Smooth muscle cell (in vitro differentiated cells): ENCODE results near the gene RNF175. TPM values are rescaled to one million over a fixed set of nuclear protein-coding genes. Genes with fewer than 3 reads are reported as not detected.

Source experiments
- DNase-seq: peaks from one replicate; lab custom pipeline; 2025; ENCODE audit not compliant: unreplicated experiment; lab: John Stamatoyannopoulos, UW
- H2AFZ ChIP-seq: fragments of 200-600 bp; sonication (generic); 2 replicates; pipeline ENCODE4 v1.6.0; 2016; ENCODE audit warnings: antibody characterized with exemption, low read depth, mild to moderate bottlenecking
- H3F3A ChIP-seq: fragments of 200-600 bp; sonication (generic); 2 replicates; pipeline ENCODE4 v1.6.0; 2017; ENCODE audit warnings: antibody characterized with exemption, low read depth
- H3K27ac ChIP-seq: fragments of 200-600 bp; sonication (generic); 2 replicates; pipeline ENCODE4 v1.5.1; 2016; ENCODE audit warnings: low read depth, mild to moderate bottlenecking
- H3K27me3 ChIP-seq: fragments of 200-600 bp; sonication (generic); 2 replicates; pipeline ENCODE4 v1.6.1; 2016; ENCODE audit warnings: low read depth, mild to moderate bottlenecking
- H3K36me3 ChIP-seq: fragments of 200-600 bp; sonication (generic); 2 replicates; pipeline ENCODE4 v1.5.1; 2016; ENCODE audit warnings: low read depth
- H3K4me1 ChIP-seq: fragments of 200-600 bp; sonication (generic); 2 replicates; pipeline ENCODE4 v1.5.1; 2016; ENCODE audit warnings: low read depth
- H3K4me2 ChIP-seq: fragments of 200-600 bp; sonication (generic); 2 replicates; pipeline ENCODE4 v1.6.0; 2016; ENCODE audit warnings: mild to moderate bottlenecking
- H3K4me3 ChIP-seq: fragments of 200-600 bp; sonication (generic); 2 replicates; pipeline ENCODE4 v1.5.1; 2016; ENCODE audit warnings: mild to moderate bottlenecking
- H3K79me2 ChIP-seq: fragments of 200-600 bp; sonication (generic); 2 replicates; pipeline ENCODE4 v1.6.0; 2016; ENCODE audit warnings: low read depth, mild to moderate bottlenecking
- H3K9ac ChIP-seq: fragments of 200-600 bp; sonication (generic); 2 replicates; pipeline ENCODE4 v1.6.0; 2016; ENCODE audit warnings: low read depth
- H3K9me3 ChIP-seq: fragments of 200-600 bp; sonication (generic); replicated peaks from 2 replicates; pipeline ENCODE4 v1.5.1; 2016; ENCODE audit warnings: low read depth
- H4K20me1 ChIP-seq: fragments of 200-600 bp; sonication (generic); 2 replicates; pipeline ENCODE4 v1.6.0; 2016; ENCODE audit warnings: low read depth
- WGBS: methylation state at CpG from one replicate; pipeline ENCODE4 v1.1.7; 2016; ENCODE audit warnings: low lambda C conversion rate; 5-methylcytosine and 5-hydroxymethylcytosine counted together
- polyA plus RNA-seq: library from polyadenylated mRNA; unstranded; fragments of >200 nt; fragmentation: Nextera tagmentation; extraction: Ambion mirVana; gene quantifications from 2 replicates; pipeline ENCODE4 v1.2.1, GENCODE V29; 2016
- total RNA-seq: library from RNA; depleted of rRNA; stranded (reverse); fragments of >200 nt; gene quantifications from 2 replicates; pipeline ENCODE4 v1.2.3, GENCODE V29; 2014
- TF ChIP-seq, protein P1 (sequence below): fragments of 200-600 bp; sonication (generic); IDR thresholded peaks from 2 replicates; pipeline ENCODE4 v1.5.1; 2017; ENCODE audit warnings: borderline replicate concordance, mild to moderate bottlenecking, antibody characterized with exemption; ENCODE audit not compliant: insufficient read depth, poor library complexity, severe bottlenecking

The RNF175 gene
- total and polyA plus RNA-seq, 2 experiments from 2014 or later, result 0.27 to 0.87 TPM

DNA sequence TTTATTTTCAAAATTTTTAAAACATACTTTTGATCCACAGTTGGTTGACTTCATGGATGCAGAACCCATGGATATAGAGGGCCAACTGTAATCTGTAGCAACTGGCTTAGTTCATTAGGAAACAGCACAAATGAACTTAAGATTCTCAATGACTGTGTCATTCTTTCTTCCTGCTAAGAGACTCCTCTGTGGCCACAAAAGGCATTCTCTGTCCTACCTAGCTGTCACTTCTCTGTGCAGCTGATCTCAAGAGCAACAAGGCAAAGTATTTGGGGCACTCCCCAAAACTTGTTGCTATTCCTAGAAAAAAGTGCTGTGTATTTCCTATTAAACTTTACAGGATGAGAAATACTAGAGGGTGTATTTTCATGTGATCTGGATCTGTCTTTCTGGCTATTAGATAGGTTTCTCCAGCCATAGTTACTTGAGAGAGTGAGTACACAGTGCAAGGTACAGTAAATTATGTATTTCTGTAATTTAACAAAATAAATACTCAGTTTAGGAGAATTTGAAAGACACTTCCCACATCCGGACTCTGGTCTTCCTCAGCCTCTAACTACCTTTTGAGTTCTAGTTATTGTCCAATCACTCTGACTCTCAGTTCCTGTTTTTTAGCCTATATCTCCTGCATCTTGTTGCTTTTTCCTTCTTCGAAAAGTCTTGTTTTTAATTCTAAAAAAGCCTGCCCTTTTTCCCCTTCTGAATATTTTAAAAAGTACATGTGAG is 53.9 kb downstream of the RNF175 start:
- Histone ChIP-seq H3K4me3 (no peak overlapping the region), H3K9ac (no peak overlapping the region), H3K79me2 (no peaks in the 10 kb centered on the region), H3F3A (no peaks in the 10 kb centered on the region), H2AFZ (no peak overlapping the region), H4K20me1 (no peaks in the 10 kb centered on the region), H3K4me1 (no peaks in the 10 kb centered on the region), H3K4me2 (no peak overlapping the region), H3K27me3 (peaks cover 12% of the 10 kb centered on the region), H3K9me3 (no peaks in the 10 kb centered on the region), H3K36me3 (no peaks in the 10 kb centered on the region), H3K27ac (no peak overlapping the region)
- TF ChIP-seq, protein P1, sequence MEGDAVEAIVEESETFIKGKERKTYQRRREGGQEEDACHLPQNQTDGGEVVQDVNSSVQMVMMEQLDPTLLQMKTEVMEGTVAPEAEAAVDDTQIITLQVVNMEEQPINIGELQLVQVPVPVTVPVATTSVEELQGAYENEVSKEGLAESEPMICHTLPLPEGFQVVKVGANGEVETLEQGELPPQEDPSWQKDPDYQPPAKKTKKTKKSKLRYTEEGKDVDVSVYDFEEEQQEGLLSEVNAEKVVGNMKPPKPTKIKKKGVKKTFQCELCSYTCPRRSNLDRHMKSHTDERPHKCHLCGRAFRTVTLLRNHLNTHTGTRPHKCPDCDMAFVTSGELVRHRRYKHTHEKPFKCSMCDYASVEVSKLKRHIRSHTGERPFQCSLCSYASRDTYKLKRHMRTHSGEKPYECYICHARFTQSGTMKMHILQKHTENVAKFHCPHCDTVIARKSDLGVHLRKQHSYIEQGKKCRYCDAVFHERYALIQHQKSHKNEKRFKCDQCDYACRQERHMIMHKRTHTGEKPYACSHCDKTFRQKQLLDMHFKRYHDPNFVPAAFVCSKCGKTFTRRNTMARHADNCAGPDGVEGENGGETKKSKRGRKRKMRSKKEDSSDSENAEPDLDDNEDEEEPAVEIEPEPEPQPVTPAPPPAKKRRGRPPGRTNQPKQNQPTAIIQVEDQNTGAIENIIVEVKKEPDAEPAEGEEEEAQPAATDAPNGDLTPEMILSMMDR, result no peak
- DNase-seq, result no peak
- WGBS, result 82% methylated on average over 2 of the region's 2 CpGs

DNA sequence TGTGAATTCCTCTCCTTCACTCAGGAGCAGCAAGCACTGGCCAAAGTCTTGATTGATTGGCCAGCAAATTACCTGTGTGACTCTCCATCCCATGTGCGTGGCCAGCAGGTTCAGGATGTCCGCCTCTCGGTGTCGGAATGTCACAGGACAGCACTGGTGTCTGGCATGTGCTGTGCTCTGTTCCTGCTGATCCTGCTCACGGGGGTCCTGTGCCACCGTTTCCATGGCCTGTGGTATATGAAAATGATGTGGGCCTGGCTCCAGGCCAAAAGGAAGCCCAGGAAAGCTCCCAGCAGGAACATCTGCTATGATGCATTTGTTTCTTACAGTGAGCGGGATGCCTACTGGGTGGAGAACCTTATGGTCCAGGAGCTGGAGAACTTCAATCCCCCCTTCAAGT is 55.3 kb downstream of the RNF175 start:
- no peaks in the 10 kb centered on the region for H3K9me3 ChIP-seq
- no peaks in the 10 kb centered on the region for H3K4me1 ChIP-seq
- H3K27ac ChIP-seq, result no peak overlapping the region
- no peaks in the 10 kb centered on the region for H3K79me2 ChIP-seq
- H3K27me3 ChIP-seq, result peaks cover 12% of the 10 kb centered on the region
- H2AFZ ChIP-seq, result no peak overlapping the region
- TF ChIP-seq, protein P1, result no peak
- H3K9ac ChIP-seq, result no peak overlapping the region
- H3K36me3 ChIP-seq, result no peaks in the 10 kb centered on the region
- H3F3A ChIP-seq, result no peaks in the 10 kb centered on the region
- no peak overlapping the region for H3K4me3 ChIP-seq
- no peak for DNase-seq
- no peaks in the 10 kb centered on the region for H4K20me1 ChIP-seq
- no peak overlapping the region for H3K4me2 ChIP-seq
- 97% methylated on average over 7 of the region's 7 CpGs for WGBS

DNA sequence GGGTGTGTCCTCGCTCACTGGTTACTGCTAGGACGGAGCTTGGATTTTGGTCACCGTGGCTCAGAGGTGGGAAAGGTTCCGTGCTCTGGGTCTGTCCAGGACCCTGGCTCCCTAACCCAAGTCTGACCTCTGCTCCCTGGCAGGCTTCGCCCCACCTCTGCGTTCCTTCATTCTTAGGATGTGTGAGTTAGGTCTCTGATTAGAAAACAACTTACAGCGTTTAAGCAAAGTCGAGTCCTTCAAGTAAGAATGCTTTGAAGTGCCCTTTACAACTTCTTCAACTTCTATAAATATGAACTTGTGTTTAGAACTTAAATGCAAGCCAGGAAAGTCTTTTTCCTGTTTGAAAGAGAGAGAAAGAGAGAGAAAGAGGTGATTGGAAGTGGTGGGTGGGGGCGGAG is 74.9 kb downstream of the RNF175 start:
- Histone ChIP-seq H3K4me2 (peak overlapping the region; percentile 99), H3K4me3 (peak overlapping the region; percentile 63), H3K4me1 (peaks cover 8% of the 10 kb centered on the region), H3K27me3 (peaks cover 49% of the 10 kb centered on the region), H2AFZ (peak overlapping the region; percentile 93), H4K20me1 (no peaks in the 10 kb centered on the region), H3K27ac (no peak overlapping the region), H3K36me3 (no peaks in the 10 kb centered on the region), H3K79me2 (no peaks in the 10 kb centered on the region), H3K9me3 (no peaks in the 10 kb centered on the region), H3K9ac (no peak overlapping the region), H3F3A (no peaks in the 10 kb centered on the region)
- 23% methylated on average over 9 of the region's 9 CpGs for WGBS
- no peak for DNase-seq
- TF ChIP-seq, protein P1, result no peak
